Activated gamma-delta T cell treated with Interleukin-2 at 50 U/mL for 16 hours (primary cell): ENCODE data around the gene KRT75.
"Not testable (repeated sequence)": the region's sequence is repeated elsewhere in the genome, so short reads cannot be mapped to it uniquely, and the experiment has no call there.

Experiments
- DNase-seq: peaks from one replicate; pipeline ENCODE4 v3.0.0-alpha.2; 2020

Gene KRT75

DNA sequence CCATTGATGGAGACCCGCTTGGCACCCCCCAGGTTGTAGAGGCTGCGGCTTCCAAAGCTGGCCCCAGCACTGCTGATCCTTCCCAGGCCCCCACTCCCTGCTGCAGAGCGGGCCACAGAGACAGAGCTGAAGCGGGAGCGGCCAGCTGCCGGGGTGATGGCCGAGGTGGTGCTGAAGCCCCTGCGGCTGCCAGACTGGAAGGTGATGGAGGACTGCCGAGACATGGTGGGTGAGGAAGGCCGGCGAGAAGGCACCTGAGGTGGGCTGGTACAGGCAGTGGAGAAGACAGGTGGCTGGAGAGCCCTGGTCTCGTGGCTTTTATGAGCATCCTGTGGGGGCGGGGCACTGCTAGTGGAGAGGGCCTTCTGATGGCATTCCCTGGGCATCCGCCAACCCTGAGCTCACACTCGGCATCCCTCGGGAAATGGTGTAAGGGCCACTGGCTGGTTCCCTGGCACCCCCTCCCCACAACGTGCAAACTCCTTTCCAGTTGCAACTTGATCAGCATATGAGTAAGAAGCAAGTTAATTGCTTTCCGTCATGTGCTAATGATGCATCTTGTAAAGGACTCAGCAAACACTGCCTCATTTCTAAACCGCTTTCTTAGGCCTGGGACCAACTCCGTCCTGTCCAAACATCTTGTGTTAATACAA lies at the start of gene KRT75:
TSS of gene KRT75 (minus strand) at position 291 of the 653 bp plus-strand sequence. CDS start at position 224, 67 bp downstream.
- no peak for DNase-seq

DNA sequence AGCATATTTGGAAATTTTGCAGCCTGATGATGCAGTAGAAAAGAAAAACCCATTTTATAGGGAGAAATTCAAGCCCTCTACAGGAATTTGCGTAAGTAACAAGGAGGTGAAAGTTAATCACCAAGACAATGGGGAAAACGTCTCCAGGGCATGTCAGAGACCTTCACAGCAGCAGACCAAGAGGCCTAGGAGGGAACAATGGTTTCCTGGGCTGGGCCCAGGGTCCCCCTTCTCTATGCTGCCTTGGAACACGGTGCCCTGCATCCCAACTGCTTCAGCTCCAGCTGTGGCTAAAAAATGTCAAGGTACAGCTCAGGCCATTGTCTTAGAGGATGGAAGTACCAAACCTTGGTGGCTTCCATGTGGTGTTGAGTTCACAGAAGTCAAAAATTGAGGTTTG lies 45.9 kb upstream of the KRT75 start:
- no peak for DNase-seq

- DNase-seq: no peak
Measured at GRCh38 chr12:52477651-52478050, 43.5 kb upstream of the KRT75 start.

DNA sequence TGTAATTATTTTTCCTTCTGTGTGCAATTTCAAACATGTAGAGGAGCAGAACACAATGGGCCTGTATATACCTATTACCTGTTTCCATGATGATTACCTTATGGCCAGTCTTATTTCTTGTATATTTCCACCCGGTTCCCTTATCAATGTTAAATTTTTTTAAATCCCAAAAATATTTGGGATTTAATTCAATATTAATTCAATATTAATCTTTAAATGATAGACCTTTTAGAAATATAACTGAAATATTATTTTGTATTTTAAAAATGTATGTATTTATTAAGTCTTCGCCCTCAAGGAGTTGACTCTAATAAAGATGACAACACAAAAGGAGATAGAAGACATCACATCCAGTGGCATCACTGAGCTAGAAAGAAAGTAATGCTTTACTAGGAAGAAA lies 40.0 kb upstream of the KRT75 start:
- DNase-seq: no peak

GRCh38 chr12:52473768-52474167 lies 39.6 kb upstream of the KRT75 start, which contains the start of gene KRT6C:
TSS of gene KRT6C (minus strand) at chr12:52473805. CDS start at chr12:52473737, 68 bp downstream.
- DNase-seq: no peak

- DNase-seq: no peak
Measured at GRCh38 chr12:52469853-52470252, 35.7 kb upstream of the KRT75 start.

DNA sequence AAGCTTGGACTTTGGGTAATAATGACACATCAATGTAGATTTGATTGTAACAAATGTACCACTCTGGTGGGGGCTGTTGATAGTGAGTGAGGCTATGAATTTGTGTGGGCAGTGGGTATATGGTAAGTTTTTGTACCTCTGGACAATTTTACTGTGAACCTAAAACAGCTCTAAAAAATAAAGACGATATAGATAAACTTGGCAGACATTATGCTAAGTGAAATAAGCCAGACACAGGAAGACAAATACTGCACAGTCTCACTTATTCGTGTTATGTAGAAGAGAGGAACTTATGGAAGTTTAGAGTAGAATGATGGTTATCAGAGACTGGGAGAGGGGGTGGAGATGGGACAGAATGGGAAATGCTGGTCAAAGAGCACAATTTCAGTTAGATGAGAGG lies 30.7 kb upstream of the KRT75 start:
- DNase-seq: no peak

- DNase-seq: no peak
Measured at GRCh38 chr12:52461693-52462092, 27.5 kb upstream of the KRT75 start.

DNA sequence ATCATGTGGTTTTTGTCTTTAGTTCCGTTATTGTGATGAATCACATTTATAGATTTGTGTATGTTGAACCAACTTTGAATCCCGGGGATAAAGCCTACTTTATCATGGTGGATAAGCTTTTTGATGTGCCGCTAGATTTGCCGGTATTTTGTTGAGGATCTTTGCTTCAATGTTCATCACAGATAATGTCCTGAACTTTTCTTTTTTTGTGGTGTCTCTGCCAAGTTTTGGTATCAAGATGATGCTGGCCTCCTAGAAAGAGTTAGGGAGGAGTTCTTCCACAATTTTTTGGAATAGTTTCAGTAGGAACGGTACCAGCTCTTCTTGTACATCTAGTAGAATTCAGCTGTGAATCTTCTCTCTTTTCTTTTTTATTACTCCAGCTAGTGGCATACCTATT lies 24.7 kb upstream of the KRT75 start:
- no peak for DNase-seq

GRCh38 chr12:52455821-52456220 lies 21.6 kb upstream of the KRT75 start:
- no peak for DNase-seq

DNA sequence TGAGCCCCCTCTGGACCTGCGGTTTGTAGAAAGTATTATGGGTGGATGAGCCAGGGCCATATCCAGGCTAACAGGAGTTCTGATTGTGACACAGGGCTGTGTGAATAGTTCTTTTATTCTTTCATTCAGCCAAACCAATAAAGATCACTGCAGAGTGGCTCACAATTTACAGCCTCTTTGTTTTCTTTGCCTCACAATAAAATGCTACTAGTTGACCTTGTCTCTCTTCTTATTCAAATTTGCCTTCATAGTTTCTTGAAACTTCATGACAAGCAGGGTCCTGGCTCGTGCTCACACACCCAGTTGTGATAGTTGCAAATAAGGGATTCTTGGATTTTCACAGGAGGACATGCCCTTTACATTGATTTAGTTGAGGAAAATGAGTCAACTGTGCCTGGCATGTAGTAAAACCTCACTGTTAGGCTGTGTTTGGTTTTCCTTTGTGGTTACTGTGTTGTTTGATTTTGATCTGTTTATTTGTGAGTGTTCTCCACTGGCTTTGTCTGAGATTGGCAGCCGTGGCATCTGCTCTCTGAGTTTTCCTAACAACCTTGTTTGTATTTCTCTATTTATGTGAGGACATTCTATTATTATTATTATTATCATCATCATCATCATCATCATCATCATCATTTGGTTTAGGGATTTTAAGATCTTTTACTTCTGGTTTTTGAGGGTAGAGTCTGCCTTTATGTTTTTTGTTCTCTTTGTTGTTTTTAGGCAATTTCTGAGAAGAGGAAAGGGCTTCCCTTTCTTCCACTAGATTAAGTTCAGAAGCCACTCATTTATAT lies 20.4 kb upstream of the KRT75 start:
- DNase-seq: no peak

GRCh38 chr12:52452101-52452500 lies 17.9 kb upstream of the KRT75 start, which contains the start of gene KRT6B:
TSS of gene KRT6B (minus strand) at chr12:52452146. CDS start at chr12:52452078, 68 bp downstream.
- DNase-seq: no peak

DNA sequence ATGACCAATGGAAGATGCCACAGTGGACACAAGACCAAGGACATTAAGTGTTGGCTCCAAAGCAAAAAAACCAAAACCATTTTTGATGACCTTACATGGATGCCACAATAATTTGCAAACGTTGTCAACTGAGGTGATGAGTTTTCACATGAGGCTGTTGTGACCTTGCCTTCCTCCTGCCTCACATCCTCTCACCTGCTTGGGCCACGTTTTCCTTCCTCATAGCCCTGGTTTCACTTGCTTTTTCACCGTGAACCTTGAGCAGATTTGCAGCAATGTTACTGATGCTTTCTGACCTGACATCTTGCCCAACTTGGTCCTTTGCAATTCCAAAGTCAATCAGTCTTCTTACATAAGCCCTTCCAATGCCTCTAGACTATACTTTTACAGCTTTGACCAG lies 14.1 kb upstream of the KRT75 start:
- DNase-seq: no peak

GRCh38 chr12:52447196-52447595 lies 13.0 kb upstream of the KRT75 start:
- not testable (repeated sequence) for DNase-seq

DNA sequence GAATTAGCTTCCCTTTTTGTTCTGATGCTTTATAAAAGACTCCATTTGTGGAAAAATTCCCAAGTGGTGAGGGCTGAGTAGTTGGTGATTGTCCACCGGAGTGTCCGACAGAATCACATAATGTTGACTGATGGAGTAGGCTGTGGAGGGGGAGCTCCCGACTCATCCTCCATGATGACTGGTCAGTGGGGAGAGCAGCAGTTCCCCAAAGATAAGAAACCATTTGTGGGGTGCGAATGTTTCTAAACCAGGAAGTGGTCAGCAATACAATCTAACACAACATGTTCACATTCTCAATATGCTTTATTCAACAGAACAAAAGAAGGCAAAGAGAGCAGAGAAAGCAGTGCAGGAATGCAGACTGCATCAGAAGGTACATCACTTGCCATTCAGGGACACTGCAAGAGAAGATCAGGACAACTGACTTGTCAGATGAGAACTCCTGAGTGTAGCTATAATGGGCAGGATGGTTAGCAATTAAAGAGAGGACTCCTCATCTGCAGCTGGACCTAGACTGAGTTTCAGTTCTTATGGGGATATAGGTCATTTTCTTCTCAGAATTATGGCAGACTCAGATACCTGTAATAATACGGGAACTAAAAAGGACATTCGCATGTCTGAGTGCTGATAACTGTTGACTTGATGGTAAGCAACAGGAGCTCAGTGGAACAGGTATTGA lies 12.3 kb upstream of the KRT75 start:
- DNase-seq: no peak

DNA sequence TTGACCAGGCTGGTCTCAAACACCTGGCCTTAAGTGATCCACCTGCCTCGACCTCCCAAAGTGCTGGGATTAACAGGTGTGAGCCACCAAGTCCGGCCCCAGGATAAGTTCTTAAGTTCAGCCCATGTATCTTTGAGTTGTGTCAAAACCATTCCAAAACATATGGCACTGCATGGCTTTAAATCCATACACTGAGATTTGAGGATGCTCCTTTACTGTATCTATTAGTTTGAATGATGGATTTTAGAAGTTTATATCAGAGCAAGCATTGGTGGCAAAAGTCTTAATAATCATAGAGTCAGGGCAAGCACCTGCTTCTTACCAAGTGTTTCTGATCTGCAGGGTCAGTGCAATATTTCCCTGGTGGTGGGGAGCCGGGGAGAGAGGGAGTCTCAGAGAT lies 11.7 kb upstream of the KRT75 start:
- no peak for DNase-seq

- no peak for DNase-seq
Measured at GRCh38 chr12:52444647-52445595, 10.8 kb upstream of the KRT75 start.

DNA sequence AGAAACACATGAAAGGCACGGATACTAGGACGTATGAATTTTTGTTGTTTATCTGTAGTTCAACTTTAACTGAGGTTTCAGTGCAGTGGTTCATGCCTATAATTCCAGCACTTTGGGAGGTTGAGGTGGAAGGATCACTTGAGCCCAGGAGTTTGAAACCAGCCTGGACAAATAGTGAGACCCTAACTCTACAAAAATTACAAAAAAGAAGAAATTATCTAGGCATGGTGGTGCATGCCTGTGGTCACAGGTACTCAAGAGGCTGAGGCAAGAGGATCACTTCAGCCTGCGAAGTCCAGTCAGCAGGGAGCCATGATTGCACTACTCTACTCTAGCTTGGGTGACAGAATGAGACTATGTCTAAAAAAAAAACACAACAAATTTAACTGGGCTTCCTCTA lies 9.8 kb upstream of the KRT75 start:
- no peak for DNase-seq

- DNase-seq: no peak
Measured at GRCh38 chr12:52442600-52443061, 8.5 kb upstream of the KRT75 start.

GRCh38 chr12:52441320-52441911 lies 7.2 kb upstream of the KRT75 start:
- no peak for DNase-seq

DNA sequence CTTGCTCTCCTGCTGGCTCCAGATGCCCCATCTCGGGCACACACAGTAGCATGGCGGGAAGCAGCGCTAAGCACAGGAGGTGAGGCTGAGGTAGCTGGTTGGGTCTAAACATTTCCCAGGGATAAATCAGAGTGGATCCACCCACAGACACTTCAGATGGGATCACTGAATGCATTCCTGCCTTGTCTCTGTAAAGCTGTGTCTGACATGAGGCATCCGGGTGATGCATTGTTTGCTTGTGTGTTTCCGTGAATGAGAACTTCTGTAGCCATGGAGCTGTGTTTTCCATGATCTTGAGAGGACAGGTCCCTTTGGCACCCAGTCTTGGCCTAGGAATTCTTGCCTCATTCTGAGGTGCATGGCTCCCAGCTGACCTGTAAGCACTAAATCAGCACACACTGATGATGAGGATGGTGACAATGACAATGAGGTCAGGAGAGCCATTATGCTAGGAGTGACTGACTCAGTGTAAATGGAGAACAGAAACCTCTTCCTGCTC lies 6.7 kb upstream of the KRT75 start:
- no peak for DNase-seq

DNA sequence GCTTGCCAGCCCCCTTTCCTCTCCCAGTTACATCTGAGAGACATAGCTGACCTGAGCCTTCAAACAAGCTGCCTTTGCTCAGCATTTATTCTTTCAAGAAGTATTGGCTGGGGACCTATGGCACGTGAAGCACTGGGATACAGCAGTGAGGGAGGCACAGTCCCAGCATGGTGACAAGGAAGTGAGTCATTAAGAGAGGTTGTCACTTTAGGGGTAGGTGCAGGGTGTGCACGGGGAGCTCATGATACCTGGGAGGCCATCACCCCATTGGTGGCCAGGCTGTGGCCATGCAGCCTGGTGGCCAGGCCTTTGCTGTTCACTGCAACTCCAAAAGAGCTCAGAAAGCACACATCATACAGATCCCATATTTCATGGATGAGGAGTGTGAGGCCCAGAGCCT lies 5.7 kb upstream of the KRT75 start:
- no peak for DNase-seq
